HG03460 (cell line): ENCODE results near the gene SAT2.
A peak's percentile ranks its signal among the peaks of the same experiment; 100 is the strongest.
"Not testable (repeated sequence)": the region's sequence is repeated elsewhere in the genome, so short reads cannot be mapped to it uniquely, and the experiment has no call there.

Experiments
- ATAC-seq: cut with Tn5 transposase; IDR thresholded peaks from one replicate; pipeline ENCODE4 v1.9.1; 2021; ENCODE audit not compliant: unreplicated experiment

SAT2 gene

DNA sequence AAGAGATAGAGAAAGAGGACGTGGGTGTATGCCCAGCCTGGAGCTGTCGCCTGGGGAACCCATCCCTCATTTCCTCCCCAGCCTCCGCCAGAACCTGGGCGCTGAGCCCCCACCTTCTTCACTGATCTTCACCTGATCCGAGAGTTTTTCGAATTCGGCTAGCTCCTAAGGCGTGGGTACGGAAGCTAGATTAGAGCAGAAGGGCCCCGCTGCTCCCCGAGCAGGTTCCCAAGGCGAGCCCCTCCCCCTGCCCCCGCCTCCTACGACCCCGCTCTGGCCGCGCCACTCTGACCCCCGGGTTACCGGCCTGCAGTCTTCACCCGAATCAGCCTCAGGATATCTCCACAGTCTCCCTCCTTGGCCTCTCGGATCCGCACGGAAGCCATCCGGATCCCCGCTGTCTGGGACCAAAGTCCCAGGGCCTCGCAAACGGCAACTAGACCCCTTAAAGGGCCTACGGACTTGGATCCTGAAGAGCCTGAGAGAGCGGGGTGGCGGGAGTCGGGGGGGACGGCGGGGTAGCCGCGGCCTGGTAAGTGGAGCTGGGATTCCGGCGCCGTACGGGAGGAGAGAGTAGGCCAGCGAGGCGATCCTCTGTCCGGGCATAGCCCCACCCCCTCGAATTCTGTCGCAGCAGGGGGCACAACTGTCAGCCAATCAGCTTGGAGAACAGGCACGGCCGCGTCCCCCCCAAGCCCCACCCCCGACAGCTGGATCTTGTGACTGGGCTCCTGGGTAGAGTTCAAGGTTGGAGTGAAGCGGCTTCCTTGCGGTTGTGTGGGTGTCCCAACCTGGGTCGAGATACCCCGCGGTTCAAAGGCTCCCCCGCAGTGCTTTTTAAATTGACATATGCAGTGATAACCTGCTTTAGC lies at the start of gene SAT2:
Gene SAT2, minus strand, starts transcription at position 572 of the 872 bp plus-strand sequence. Its CDS starts 186 bp downstream, at position 386.
- peak; percentile 77 for ATAC-seq

DNA sequence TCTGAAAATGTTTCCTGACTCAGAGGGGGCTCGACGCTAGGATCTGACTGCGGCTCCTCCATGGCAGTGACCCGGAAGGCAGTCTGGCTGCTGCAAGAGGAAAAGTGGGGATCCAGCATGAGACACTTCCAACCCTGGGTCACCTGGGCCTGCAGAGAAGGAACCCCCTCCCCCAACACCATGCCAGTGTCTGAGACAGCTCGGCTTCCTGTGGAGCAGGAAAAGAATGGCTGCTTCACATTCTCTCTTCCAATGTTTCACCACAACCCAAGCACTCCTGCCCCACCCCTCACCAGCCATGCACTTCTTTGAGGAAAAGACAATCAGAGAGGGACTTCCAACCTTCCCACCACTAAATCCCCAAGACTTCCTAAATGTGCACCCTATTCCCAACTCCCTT lies 48.9 kb upstream of the SAT2 start:
- no peak for ATAC-seq

DNA sequence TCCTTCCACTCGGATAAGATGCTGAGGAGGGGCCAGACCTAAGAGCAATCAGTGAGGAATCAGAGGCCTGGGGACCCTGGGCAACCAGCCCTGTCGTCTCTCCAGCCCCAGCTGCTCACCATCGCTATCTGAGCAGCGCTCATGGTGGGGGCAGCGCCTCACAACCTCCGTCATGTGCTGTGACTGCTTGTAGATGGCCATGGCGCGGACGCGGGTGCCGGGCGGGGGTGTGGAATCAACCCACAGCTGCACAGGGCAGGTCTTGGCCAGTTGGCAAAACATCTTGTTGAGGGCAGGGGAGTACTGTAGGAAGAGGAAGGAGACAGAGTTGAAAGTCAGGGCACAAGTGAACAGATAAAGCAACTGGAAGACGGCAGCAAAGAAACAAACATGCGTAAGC lies 47.3 kb upstream of the SAT2 start:
- ATAC-seq = no peak

DNA sequence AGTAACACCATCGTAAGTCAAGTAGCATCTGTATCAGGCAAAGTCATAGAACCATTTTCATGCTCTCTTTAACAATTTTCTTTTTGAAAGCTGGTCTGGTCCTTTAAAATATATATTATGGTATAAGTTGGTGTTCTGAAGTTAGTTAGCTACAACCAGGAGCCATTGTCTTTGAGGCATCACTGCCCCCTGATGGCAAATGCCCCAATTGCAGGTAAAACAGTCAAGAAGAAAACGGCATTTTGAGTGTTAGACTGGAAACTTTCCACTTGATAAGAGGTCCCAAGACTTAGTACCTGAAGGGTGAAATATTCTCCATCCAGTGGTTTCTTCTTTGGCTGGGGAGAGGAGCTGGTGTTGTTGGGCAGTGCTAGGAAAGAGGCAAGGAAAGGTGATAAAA lies 45.6 kb upstream of the SAT2 start:
- ATAC-seq = no peak

DNA sequence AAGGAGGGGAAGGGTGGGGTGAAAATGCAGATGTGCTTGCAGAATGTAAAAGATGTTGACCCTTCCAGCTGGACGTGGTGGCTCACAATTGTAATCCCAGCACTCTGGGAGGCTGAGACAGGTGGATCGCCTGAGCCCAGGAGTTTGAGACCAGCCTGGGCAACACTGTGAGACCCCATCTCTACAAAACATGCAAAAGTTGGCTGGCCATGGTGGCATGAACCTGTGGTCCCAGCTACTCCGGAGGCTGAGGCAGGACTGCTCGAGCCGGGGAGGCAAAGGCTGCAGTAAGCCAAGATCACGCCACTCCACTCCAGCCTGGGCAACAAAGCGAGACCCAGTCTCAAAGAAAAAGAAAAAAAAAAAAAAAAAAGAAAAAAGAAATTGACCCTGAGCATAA lies 40.9 kb upstream of the SAT2 start:
- no peak for ATAC-seq

DNA sequence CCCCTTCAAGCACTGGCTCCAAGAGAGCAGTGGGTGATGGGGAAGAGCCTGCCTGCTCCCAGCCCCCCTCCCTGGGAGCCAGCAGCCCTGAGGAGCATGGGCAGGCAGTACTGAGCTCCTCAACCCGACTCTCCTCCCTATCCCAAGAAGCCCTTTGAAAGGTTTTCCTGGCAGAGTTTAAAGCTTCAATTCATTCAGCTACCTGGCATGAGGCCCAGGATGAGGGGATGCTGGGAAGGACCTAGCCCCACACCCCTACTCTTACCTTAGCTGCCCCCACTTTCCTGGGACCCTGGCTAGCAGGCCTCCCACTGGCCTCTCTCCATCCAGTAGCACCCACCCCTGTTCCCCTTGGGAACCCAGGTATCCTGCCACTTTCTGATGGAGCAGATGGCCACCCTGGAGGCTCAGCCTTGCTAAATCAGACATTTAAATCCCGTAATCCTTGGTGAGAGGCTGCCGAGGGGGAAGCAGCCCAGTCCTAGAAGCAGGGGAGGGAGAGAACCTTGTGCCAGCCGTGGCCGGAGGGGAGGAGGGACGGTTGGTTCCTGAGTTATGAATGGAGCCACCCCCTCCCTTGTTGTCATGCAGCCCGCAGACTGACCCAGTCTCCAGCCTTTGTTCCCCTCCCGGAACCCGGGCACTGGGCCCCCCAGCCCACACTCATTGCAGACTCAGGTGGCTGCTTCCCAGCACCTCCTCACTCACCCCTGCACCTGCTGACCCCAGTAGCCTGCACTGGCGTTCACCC lies 40.2 kb upstream of the SAT2 start:
- ATAC-seq = no peak

DNA sequence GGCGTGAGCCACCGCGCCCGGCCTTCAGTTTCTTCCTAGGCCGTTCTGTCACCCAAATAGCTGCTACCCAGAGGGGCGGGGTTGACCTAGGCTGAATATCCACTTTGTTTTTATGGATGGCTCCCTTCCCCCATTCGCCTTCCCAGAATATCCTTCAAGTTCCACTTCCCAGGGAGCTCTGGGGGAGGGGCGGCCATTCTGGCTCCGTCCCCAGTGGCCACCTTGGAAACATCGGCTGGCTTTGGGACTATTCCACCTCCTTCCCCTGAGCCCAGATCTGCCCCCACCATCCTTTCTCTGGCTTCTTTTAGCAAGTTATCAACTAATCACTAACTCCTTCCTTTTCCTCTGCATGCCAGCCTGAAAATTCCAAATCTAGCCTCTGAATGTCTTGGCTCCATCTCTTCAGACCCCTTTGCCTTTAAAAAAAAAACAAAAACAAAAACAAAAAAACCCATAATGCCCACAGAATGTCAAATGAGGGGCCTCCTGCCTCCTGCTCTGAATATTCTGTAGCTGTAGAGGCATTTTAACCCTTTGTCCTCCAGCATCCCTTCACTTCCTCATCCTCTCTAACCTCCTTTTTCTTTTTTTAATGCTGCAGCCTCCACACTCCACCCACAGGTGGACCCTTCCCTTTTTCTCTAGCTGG lies 29.5 kb upstream of the SAT2 start:
- ATAC-seq = no peak

DNA sequence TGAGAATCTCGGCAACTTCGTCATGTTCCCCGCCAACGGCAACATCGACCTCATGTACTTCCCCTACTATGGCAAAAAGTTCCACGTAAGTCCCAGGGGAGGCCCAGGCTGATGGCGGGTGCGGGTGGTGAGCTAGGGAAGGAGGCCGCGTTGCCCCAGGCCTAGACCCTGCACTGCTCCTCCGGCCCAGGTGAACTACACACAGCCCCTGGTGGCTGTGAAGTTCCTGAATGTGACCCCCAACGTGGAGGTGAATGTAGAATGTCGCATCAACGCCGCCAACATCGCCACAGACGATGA lies 27.9 kb upstream of the SAT2 start:
- ATAC-seq = no peak

DNA sequence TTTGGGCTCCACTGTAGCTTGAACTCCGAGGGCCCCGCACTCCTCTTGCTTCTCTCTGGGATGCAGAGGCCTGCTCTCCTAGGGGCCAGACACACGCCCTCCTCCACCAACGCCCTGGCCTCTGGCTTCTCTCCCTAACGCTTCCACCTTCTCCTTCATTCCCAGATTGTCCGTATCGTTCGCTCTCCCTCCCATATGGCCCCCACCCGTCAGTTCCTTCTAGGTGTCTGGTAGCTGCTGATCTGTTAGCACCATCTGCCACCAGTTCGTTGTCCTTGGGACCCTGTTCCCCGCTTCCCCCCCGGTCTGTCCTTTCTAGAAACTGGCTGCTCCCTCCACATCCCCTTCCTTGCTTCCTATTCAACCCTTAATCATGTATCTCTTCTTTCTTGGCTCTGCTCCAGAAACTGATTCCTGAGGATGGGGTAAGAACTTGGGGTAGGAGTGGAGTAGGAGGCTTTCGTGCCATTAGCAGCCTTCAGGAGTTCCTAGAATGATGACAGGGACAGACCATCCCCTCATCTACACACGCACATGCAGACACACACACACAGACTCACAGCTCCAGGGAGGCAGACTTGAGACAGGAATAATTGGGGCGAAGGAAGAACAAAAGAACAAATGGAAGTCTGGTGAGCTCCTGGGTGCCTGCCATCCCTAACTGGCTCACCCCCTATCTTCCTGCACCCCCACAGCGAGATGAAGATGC lies 27.4 kb upstream of the SAT2 start:
- ATAC-seq = no peak

DNA sequence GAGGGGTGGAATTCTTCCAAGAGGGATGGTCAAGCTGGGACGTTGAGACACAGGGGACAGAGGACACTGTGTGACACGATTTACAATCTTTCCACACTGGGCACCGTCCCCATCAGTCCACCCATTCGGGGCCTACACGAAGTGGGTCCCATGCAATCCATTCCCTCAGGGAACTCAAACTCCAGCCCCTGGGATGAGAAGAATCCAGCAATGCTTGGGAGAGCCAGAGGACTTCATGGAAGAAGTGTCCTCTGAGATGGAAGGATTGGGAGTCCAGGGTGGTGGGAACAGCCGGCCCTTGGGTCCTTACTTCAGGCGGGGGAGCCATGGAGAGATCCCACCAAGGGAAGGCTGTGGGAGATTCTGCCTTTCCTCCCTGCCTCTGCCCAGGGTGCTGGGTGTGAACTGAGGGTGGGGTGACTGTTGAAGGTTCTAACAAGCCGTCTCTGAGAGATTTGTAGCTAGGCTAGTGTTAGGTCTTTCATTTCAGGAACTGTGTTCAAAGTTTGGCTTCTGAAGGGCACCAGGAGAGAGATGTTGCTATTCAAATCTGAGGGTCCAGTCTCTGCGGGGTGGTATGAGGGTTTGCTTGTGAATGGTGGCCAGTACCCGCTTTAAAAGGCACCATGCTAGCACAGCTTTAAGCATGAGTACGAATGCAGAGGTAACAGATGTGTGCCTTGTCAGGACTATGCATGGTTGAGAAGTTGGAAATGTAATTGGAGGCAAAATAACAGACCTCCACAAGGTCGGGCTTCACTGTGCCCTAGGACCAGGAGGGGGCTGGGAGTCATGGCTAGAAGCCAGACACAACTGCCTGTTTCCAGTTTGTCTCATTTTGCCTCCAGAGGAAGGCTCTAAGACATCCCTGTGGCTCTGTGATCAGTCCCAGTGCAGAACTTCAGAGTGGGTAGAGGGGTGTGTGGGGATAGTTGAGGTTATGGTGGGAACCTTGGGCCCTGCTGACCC lies 25.1 kb upstream of the SAT2 start:
- ATAC-seq = no peak

DNA sequence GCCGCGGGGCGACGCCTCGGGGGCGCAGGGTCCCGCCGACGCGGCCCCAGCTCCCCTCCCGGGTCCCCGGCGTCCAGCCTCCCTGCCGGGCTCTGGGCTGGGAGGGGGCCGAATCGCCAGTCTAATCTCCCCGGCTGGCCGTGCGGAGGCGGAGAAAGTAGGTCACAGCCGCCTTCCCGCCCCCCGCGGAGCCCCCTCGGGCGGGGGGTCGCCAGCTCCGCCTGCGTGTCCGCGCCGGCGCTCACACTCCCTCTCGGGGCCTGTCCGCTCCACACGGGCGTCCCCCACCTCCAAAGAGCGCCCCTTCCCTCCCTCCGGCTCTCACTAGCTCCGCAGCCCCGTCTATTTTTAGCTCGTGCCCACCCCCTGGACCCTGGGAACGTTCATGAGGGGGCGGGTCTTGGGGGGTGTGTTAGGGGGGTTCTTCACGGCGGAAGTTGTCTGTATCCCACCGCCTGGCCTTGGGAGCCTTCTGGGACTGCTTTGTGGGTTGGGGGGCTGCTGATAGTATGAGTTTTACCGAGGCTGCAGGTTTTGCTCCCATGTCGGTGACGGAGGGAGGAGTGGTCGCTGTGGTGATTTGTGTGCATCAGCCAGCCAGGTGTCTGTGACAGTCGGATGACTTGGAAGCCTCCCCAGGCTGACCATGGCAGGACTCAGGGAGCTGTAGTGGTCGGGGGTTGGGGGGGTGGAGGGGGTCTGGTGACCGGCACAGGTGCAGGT lies 24.2 kb upstream of the SAT2 start:
- ATAC-seq = no peak

DNA sequence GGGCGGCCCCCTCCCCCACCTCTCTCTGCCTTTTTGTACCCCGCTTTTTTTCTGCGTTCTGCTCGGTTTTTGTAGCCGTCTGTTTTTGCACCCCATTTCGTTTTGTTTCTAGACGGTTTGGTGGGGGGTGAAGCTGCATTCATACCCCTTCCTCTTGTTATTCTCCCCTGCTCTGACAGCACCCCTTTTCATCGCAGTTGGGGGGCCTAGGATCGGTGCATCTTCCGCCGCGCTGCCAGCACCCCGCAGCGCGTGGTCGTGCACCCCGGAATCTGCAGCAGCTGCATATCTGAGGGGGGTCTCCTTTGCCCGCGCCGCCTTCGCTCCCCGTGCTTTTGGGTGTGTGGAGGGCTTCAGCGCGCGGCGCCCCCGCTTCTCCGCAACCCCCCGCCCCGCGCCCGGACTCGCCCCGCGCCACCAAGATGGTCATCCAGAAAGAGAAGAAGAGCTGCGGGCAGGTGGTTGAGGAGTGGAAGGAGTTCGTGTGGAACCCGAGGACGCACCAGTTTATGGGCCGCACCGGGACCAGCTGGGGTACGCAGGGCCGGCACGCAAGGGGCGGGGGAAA lies 23.6 kb upstream of the SAT2 start:
- ATAC-seq = no peak

DNA sequence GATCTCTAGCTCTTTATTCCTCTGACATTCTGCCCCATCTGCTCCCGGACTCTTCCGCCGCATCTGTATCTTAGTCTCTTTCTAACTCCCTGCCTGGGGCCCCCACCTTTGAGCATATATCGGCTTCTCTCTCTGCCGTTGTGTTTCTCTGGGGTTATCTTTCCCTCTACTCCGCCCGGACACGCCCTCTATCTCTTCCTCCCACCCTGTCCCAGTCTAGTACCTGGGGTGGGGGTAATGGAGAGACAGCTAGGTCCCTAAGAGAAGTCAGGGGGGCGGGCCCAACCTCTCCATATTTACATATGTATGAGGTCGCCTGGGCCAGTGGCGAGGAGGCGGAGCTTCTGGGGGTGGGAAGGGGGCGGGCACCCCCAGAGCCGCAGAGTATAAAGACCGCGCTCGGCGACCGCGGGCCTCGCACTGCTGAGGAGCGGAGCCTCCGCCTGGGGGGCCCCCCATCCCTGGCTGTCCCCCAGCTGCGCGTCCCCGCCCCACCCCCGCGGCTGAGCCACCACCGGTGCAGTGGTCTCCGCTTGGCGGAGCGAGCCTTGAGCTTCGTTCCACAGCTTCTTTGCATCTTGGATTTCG lies 23.0 kb upstream of the SAT2 start, which contains the start of gene ATP1B2:
Gene ATP1B2, plus strand, starts transcription at position 418 of the 588 bp plus-strand sequence. CDS start 593 bp downstream, outside the sequence.
- no peak for ATAC-seq

DNA sequence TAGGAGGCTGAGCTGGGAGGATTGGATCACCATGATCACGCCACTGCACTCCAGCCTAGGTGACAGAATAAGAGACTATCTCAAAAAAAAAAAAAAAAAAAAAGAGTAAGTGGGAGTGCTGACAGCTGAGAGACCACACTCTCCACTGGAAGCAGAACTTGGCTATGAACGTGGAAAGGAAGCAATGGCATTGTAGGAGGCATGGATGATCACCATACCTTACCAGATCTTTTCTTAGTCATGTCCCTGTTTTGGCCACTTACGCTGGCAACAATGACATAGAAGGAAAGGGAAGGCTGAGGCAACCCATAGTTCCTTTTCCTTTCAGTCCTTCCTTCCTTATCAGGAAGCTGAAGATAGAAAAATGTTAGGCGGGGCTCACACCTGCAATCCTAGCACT lies 19.4 kb upstream of the SAT2 start:
- ATAC-seq = no peak

DNA sequence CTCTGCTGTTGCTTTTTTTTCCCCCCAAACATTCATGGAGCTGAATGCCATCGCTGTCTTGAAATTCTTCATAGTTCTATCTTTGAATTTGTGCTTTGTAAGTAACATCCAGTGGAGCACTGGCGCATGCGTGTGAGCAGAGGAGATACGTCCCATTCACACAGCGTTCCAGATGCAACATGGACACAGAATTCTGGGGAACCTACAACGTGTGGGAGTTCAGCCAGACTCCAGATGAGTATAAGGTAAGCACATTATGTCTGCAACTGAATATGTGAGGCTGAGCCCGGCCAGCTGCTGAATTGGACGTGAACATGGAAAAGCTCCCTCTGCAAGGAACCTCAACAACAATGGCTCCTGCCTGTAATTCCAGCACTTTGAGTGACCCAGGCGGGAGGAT lies 18.8 kb upstream of the SAT2 start:
- no peak for ATAC-seq

DNA sequence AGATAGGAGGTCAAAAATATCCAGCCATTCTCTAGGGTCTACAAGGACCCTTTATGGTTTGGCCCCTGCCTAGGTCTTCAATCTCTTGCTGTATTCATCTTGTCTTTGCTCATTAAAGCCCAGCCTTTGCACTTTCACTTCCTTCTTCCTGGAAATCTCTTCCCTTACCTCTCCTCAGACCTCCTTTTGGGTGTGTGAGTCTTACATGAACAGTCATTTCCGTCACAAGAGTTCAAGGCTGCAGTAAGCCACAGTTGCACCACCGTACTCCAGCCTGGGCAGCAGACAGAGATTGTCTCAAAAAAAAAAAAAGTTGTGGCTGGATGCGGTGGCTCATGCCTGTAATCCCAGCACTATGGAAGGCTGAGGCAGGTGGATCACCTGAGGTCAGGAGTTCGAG lies 17.2 kb upstream of the SAT2 start:
- ATAC-seq = no peak

DNA sequence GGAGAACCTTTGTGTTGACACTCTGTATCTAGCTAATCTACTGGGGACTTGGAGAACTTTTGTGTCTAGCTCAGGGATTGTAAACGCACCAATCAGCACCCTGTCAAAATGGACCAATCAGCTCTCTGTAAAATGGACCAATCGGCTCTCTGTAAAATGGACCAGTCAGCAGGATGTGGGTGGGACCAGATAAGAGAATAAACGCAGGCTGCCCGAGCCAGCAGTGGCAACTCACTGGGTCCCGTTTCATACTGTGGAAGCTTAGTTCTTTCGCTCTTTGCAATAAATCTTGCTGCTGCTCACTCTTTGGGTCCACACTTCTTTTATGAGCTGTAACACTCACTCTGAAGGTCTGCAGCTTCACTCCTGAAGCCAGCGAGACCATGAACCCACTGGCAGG lies 14.0 kb upstream of the SAT2 start:
- ATAC-seq = not testable (repeated sequence)

DNA sequence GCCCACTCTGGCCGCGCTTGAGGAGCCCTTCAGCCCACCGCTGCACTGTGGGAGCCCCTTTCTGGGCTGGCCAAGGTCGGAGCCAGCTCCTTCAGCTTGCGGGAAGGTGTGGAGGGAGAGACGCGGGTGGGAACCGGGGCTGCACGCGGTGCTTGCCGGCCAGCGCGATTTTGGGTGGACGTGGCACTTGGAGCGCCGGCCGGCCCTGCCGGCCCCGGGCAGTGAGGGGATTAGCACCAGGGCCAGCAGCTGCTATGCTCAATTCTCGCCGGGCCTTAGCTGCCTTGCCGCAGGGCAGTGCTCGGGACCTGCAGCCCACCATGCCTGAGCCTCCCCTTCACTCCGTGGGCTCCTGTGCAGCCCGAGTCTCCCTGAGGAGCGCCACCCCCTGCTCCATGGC lies 13.2 kb upstream of the SAT2 start:
- ATAC-seq = no peak

DNA sequence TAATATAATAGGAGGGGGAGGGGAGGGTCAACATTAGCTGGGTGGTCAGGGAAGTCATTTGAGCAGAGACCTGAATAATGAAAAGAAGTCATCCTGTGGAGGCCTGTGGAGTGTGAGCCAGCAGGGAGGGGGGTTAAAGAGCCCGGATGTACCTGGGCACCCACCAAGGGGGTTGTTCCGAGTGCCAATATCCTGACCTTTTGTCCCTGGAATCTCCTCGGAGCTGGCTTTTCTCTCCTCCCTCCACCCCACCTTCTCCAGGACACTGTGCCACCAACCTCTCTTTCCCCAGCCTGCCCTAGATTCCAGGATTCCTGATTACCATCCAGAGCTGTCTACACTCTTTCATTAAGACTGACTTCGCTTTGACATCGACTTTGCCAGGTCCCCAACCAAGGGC lies 8.5 kb upstream of the SAT2 start:
- no peak for ATAC-seq
